Neural cell (in vitro differentiated cells): Measurements from ENCODE around the gene TGFBR3. TPM values are rescaled to one million over a fixed set of nuclear protein-coding genes. Genes with fewer than 3 reads are reported as not detected.

Experiments used
- H2AFZ ChIP-seq: fragments of 200-600, 300-800 bp; sonication (generic), shearing (Covaris generic); 2 replicates; pipeline ENCODE4 v1.6.0; 2014; ENCODE audit warnings: low read depth, mild to moderate bottlenecking, antibody characterized with exemption, low read length, moderate library complexity
- H3F3A ChIP-seq: fragments of 200-600 bp; shearing (Covaris generic); 2 replicates; pipeline ENCODE4 v1.6.1; 2016; ENCODE audit warnings: mild to moderate bottlenecking, moderate library complexity, mixed read lengths, antibody characterized with exemption, low read length; ENCODE audit not compliant: insufficient read depth, poor library complexity, severe bottlenecking
- H3K27ac ChIP-seq: fragments of 200-600, 300-800 bp; sonication (generic), shearing (Covaris generic); 2 replicates; pipeline ENCODE4 v1.5.1; 2014; ENCODE audit warnings: mild to moderate bottlenecking, low read length, moderate library complexity
- H3K27me3 ChIP-seq: fragments of 300-800, 200-600 bp; sonication (generic), shearing (Covaris generic); 2 replicates; pipeline ENCODE4 v1.6.0; 2014; ENCODE audit warnings: mild to moderate bottlenecking, low read depth, low read length, moderate library complexity; ENCODE audit not compliant: insufficient read depth
- H3K36me3 ChIP-seq: fragments of 300-800, 200-600 bp; sonication (generic), shearing (Covaris generic); 2 replicates; pipeline ENCODE4 v1.5.1; 2014; ENCODE audit warnings: mild to moderate bottlenecking, antibody characterized with exemption, low read length, moderate library complexity; ENCODE audit not compliant: insufficient read depth
- H3K4me2 ChIP-seq: fragments of 300-800, 200-600 bp; sonication (generic), shearing (Covaris generic); 2 replicates; pipeline ENCODE4 v1.6.0; 2014; ENCODE audit warnings: mild to moderate bottlenecking, low read length
- H3K4me3 ChIP-seq: fragments of 300-800, 200-600 bp; sonication (generic), shearing (Covaris generic); 2 replicates; pipeline ENCODE4 v1.5.1; 2014; ENCODE audit warnings: mild to moderate bottlenecking, low read length, moderate library complexity
- H3K79me2 ChIP-seq: fragments of 200-600 bp; shearing (Covaris generic); replicated peaks from 2 replicates; pipeline ENCODE4 v1.6.0; 2014; ENCODE audit warnings: mild to moderate bottlenecking, low read length, moderate library complexity; ENCODE audit not compliant: insufficient read depth
- H3K9ac ChIP-seq: fragments of 300-800, 200-600 bp; sonication (generic), shearing (Covaris generic); 2 replicates; pipeline ENCODE4 v1.6.1; 2016; ENCODE audit warnings: mild to moderate bottlenecking, low read length, mixed read lengths
- H3K9me2 ChIP-seq: fragments of 200-600 bp; shearing (Covaris generic); 2 replicates; pipeline ENCODE4 v1.6.1; 2016; ENCODE audit warnings: mild to moderate bottlenecking, low read length, mixed read lengths; ENCODE audit not compliant: insufficient read depth
- H3K9me3 ChIP-seq: fragments of 200-600, 300-800 bp; sonication (generic), shearing (Covaris generic); 2 replicates; pipeline ENCODE4 v1.6.1; 2016; ENCODE audit warnings: mild to moderate bottlenecking, mixed run types, low read length, moderate library complexity, mixed read lengths
- H4K20me1 ChIP-seq: fragments of 200-600 bp; shearing (Covaris generic); 2 replicates; pipeline ENCODE4 v1.6.1; 2016; ENCODE audit warnings: mild to moderate bottlenecking, mixed run types; ENCODE audit not compliant: insufficient read depth
- CTCF ChIP-seq: fragments of 450-650 bp; IDR thresholded peaks from 2 replicates; pipeline ENCODE4 v1.5.1; 2014; ENCODE audit warnings: antibody characterized with exemption, mild to moderate bottlenecking, moderate library complexity; ENCODE audit not compliant: poor library complexity, severe bottlenecking
- EP300 ChIP-seq: fragments of 450-650 bp; conservative IDR thresholded peaks from 2 replicates; pipeline ENCODE4 v1.6.1; 2014; ENCODE audit warnings: antibody characterized with exemption, mild to moderate bottlenecking, moderate library complexity; ENCODE audit not compliant: poor library complexity, severe bottlenecking
- EZH2 ChIP-seq: fragments of 200-600, 300-800 bp; shearing (Covaris generic), sonication (generic); IDR thresholded peaks from 2 replicates; pipeline ENCODE4 v1.6.1; 2014; ENCODE audit warnings: antibody characterized with exemption, low read length, borderline replicate concordance, mild to moderate bottlenecking; ENCODE audit not compliant: insufficient read depth, poor library complexity, severe bottlenecking
- MXI1 ChIP-seq: fragments of 450-650 bp; conservative IDR thresholded peaks from 2 replicates; pipeline ENCODE4 v1.6.1; 2014; ENCODE audit warnings: antibody characterized with exemption, mild to moderate bottlenecking; ENCODE audit not compliant: poor library complexity, severe bottlenecking
- POLR2AphosphoS5 ChIP-seq: IDR thresholded peaks from 2 replicates; pipeline ENCODE4 v1.6.1; 2012
- RAD21 ChIP-seq: fragments of 450-650 bp; conservative IDR thresholded peaks from 2 replicates; pipeline ENCODE4 v1.6.1; 2014; ENCODE audit warnings: antibody characterized with exemption, mild to moderate bottlenecking, moderate library complexity
- REST ChIP-seq: IDR thresholded peaks from 2 replicates; pipeline ENCODE4 v1.6.1; 2012; ENCODE audit warnings: borderline replicate concordance
- SMC3 ChIP-seq: fragments of 450-650 bp; conservative IDR thresholded peaks from 2 replicates; pipeline ENCODE4 v1.6.1; 2014; ENCODE audit warnings: antibody characterized with exemption, mild to moderate bottlenecking, moderate library complexity; ENCODE audit not compliant: poor library complexity
- TAF1 ChIP-seq: IDR thresholded peaks from 2 replicates; pipeline ENCODE4 v1.6.1; 2012; ENCODE audit warnings: low read depth
- polyA plus RNA-seq: library from polyadenylated mRNA; depleted of rRNA; stranded (reverse); fragments of >200 nt; gene quantifications from 2 replicates; pipeline ENCODE4 v1.2.3, GENCODE V29; 2014

Gene TGFBR3
- polyA plus RNA-seq, 1 donor from 2014 or later = 0.25 TPM

- Histone ChIP-seq H3K4me3 (no peak overlapping the region), H3K9ac (no peak overlapping the region), H3K4me2 (no peak overlapping the region), H3K27ac (no peak overlapping the region), H4K20me1 (no peaks in the 10 kb centered on the region), H3K9me2 (no peaks in the 10 kb centered on the region), H3F3A (no peaks in the 10 kb centered on the region), H3K36me3 (no peaks in the 10 kb centered on the region), H2AFZ (no peak overlapping the region), H3K79me2 (no peaks in the 10 kb centered on the region), H3K27me3 (no peaks in the 10 kb centered on the region), H3K9me3 (peaks cover 3% of the 10 kb centered on the region)
- TF ChIP-seq CTCF = no peak
- no peak for TF ChIP-seq TAF1
- no peak for TF ChIP-seq EZH2
- no peak for TF ChIP-seq MXI1
- no peak for TF ChIP-seq REST
- no peak for TF ChIP-seq POLR2AphosphoS5
- TF ChIP-seq SMC3 = no peak
- TF ChIP-seq EP300 = no peak
- TF ChIP-seq RAD21 = no peak
Observed at GRCh38 chr1:91744953-91745639, 140.9 kb downstream of the TGFBR3 start.

- no peak overlapping the region for H3K4me2 ChIP-seq
- TF ChIP-seq RAD21 (no peak), CTCF (no peak), POLR2AphosphoS5 (no peak), EZH2 (no peak), MXI1 (no peak), EP300 (no peak), TAF1 (no peak), REST (no peak), SMC3 (no peak)
- H3K27me3 ChIP-seq = no peaks in the 10 kb centered on the region
- H3K9ac ChIP-seq = no peak overlapping the region
- no peak overlapping the region for H3K27ac ChIP-seq
- H3K9me2 ChIP-seq = no peaks in the 10 kb centered on the region
- H3F3A ChIP-seq = no peaks in the 10 kb centered on the region
- H4K20me1 ChIP-seq = no peaks in the 10 kb centered on the region
- H3K9me3 ChIP-seq = peaks cover 3% of the 10 kb centered on the region
- no peaks in the 10 kb centered on the region for H3K36me3 ChIP-seq
- H2AFZ ChIP-seq = no peak overlapping the region
- H3K4me3 ChIP-seq = no peak overlapping the region
- no peaks in the 10 kb centered on the region for H3K79me2 ChIP-seq
Observed at GRCh38 chr1:91742848-91743292, 143.1 kb downstream of the TGFBR3 start.
